Cardiac fibroblast (primary cell): ENCODE data around the gene TAF4B.
A peak's percentile ranks its signal among the peaks of the same experiment; 100 is the strongest.
"Not testable (repeated sequence)": the region's sequence is repeated elsewhere in the genome, so short reads cannot be mapped to it uniquely, and the experiment has no call there.

Experiments
- DNase-seq, 2 donors: peaks; one replicate each; pipeline versions ENCODE4 v3.0.0 to v3.0.0-alpha.2; 2010; ENCODE audit warnings: low read depth in 2 of 2
- H3K4me3 ChIP-seq, 2 donors: replicated peaks in 1 of 2; 1 replicate in 1 of 2; 2 replicates in 1 of 2; pipeline ENCODE4 v1.5.1; 2011; ENCODE audit warnings: low read depth in 2 of 2, low read length in 2 of 2, mild to moderate bottlenecking in 2 of 2, moderate library complexity in 1 of 2
- TF ChIP-seq, protein P1 (sequence below): IDR thresholded peaks from one replicate; pipeline ENCODE4 v1.5.1; 2011; ENCODE audit warnings: low read depth, mild to moderate bottlenecking, low read length, inconsistent platforms

The TAF4B gene

DNA sequence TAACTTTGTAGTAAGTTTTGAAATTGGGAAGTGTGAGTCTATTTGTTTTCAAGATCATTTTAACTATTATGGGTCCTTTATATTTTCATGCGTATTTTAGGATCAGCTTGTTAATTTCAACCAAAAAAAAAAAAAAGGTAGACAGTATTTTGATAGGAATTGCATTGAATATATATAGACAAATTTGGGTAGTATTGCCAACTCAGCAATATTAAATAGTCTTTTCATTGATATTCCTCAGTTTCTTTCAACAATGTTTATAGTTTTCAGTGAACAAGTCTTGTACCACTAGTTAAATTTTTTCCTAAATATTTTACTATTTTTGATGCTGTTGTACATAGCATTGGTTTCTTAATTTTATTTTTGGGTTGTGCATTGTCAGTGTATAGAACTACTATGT, 149.9 kb downstream of the TAF4B start:
- H3K4me3 ChIP-seq, result no peak overlapping the region
- DNase-seq, result no peak
- TF ChIP-seq, protein P1, sequence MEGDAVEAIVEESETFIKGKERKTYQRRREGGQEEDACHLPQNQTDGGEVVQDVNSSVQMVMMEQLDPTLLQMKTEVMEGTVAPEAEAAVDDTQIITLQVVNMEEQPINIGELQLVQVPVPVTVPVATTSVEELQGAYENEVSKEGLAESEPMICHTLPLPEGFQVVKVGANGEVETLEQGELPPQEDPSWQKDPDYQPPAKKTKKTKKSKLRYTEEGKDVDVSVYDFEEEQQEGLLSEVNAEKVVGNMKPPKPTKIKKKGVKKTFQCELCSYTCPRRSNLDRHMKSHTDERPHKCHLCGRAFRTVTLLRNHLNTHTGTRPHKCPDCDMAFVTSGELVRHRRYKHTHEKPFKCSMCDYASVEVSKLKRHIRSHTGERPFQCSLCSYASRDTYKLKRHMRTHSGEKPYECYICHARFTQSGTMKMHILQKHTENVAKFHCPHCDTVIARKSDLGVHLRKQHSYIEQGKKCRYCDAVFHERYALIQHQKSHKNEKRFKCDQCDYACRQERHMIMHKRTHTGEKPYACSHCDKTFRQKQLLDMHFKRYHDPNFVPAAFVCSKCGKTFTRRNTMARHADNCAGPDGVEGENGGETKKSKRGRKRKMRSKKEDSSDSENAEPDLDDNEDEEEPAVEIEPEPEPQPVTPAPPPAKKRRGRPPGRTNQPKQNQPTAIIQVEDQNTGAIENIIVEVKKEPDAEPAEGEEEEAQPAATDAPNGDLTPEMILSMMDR, result no peak

DNA sequence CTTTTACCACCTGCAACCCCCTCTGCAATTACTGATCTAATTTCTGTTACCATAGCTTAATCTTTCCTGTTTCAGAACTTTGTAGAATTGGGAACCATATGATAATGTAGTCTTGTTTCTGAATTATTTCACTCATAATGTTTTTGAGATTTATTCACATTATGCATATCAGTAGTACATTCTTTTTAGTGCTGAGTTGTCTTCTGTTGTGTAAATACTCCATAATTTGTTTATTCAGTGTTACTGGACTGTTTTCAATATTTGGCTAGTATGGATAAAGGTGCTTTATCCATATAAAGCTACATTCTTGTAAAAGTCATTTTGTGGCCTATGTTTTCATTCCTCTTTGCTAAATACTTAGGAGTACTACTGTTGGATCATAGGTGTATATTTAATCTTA, 152.5 kb downstream of the TAF4B start:
- TF ChIP-seq, protein P1, result no peak
- no peak for DNase-seq
- H3K4me3 ChIP-seq, result no peak overlapping the region

DNA sequence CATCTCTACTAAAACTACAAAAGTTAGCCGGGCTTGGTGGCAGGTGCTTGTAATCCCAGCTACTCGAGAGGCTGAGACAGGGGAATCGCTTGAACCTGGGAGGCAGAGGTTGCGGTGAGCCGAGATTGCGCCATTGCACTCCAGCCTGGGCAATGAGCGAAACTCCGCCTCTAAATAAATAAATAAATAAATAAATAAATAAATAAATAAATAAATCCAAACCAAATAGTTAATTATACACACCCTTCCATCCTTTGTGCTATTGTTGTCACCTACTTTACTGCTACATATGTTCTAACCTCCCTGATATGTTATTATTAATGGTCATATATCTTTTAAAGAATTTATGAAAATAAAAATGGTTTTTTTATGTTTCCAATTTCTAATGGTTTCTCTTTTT, 155.3 kb downstream of the TAF4B start:
- not testable (repeated sequence) for DNase-seq, H3K4me3 ChIP-seq

DNA sequence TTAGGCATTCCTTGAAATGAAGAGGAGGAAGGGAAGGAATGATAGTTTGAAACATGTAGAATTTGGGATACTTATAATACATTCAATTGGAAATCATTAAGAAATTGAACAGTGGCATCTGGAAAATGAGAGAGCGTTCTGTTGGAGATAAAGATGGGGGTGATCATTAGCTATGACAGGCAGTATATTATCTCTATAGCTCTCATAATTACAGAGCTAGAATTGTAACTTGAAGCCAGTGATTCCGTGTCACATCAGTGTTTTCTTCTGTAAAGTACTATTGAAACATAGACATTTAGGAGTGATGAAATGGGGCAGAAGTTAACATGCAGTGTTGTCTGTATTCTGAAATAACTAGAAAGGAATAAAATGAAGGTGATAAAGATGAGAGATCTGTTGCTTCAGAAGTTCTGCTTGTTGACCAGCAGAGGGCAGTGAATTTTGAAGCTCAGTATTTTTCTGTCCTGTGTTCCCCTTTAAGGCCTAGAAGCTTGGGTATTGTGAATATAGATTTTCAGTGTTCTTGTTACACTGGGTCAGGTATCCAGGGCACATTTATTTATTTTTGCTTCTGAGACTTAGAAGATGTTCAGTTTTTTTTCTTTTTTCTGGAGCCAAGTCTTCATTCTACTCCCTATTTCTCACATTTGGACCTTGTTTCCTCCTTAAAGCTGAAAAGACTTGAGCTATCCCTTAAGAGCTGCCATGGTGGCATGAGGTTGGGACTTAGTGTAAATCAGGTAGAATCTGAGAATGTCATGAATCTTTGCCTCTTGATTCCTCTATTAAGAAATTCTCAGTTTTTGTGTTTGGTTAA, 157.4 kb downstream of the TAF4B start:
- TF ChIP-seq, protein P1, result peak; percentile 69
- DNase-seq, result peak; percentile 80 to 82
- no peak overlapping the region for H3K4me3 ChIP-seq

DNA sequence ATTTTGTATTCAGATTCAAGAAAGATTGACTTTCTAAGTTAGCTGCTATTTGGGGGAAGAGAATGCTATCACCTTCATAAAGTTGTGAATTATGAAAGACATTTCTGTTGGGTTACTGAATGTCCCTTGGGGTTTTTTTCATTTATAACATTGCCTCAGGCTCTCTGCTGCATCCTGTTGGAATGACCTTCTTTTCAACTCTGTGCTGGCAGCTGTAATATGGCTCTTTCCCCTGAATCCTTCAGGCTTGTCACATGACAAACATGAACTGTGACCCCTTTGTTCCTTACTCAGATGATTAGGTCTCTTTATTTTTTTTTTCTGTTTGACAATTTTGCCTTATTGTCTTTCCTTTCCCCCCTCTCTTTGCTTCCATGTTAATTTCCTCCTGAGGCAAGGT, 159.8 kb downstream of the TAF4B start:
- peak; percentile 92 to 93 for DNase-seq
- no peak overlapping the region for H3K4me3 ChIP-seq
- TF ChIP-seq, protein P1, result peak; percentile 5

DNA sequence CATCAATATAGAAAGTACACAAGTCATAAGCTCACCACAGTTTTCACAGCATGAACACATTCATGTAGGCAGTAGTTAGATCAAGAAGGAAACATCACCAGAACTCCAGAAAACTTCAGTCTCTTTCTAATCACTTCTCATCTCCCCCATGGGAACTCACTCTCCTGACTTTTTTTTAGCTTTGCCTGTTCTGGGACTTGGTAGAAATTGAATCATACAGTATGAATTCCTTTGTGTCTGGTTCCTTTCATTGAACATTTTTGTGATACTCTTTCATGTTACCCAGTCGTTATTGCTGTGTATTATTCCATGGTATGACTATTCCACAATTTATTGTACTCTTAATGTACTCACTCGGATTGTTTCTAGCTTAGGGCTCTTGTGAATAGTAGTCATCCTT, 160.2 kb downstream of the TAF4B start:
- TF ChIP-seq, protein P1, result no peak
- H3K4me3 ChIP-seq, result no peak overlapping the region
- peak; percentile 47 to 82 for DNase-seq

DNA sequence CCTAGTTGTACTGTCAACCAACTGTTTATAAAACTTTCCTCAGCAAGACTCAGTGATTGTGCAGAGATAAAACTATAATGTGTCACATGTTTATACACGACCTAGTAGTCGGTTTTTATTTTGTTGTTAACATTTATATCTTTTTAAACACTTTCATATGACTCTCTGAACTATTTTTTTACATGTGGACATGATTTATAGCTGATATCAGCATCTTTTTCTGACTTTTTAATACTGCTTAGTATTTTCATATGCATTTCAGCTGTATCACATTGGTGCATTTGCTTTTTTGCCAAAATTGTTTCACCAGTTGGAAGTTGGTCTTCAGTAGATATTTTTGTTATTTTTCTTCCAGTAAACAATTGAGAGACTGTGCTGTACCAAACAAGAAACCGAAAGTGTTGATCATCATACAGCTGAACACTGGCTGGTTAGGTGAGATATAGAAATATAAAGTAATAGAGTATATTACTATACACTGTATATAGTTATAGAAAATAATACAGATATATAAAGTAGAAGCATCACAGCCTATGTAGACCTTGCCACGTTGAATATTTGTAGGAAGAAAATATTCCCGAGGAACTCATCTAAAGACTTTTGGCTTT, 167.9 kb downstream of the TAF4B start:
- TF ChIP-seq, protein P1, result no peak
- DNase-seq, result no peak
- H3K4me3 ChIP-seq, result no peak overlapping the region
